Spleen (tissue), 11 donors: ENCODE results near the gene C14orf93. TPM values are rescaled to one million over a fixed set of nuclear protein-coding genes. Genes with fewer than 3 reads are reported as not detected.

Experiments used
- DNase-seq: peaks from one replicate; pipeline ENCODE4 v3.0.0-alpha.2; 2020
- H3K27ac ChIP-seq, 8 donors: fragments of 200-600 bp; sonication (generic) in 7 of 8; 1 replicate in 4 of 8; 2 replicates in 4 of 8; pipeline versions ENCODE4 v1.5.0 to v1.8.0; 2016 to 2021; ENCODE audit warnings: inconsistent platforms in 4 of 8, mild to moderate bottlenecking in 4 of 8, moderate library complexity in 1 of 8
- H3K27me3 ChIP-seq, 7 donors: fragments of 200-600 bp; sonication (generic) in 6 of 7; replicated peaks in 1 of 7; 1 replicate in 4 of 7; 2 replicates in 3 of 7; pipeline versions ENCODE4 v1.5.0 to v1.8.0; 2016 to 2021; ENCODE audit warnings: inconsistent platforms in 3 of 7, mild to moderate bottlenecking in 1 of 7
- H3K36me3 ChIP-seq, 6 donors: fragments of 200-600 bp; sonication (generic) in 5 of 6; 1 replicate in 4 of 6; 2 replicates in 2 of 6; pipeline versions ENCODE4 v1.5.0 to v1.8.0; 2016 to 2021; ENCODE audit warnings: inconsistent platforms in 2 of 6
- H3K4me1 ChIP-seq, 6 donors: fragments of 200-600 bp; sonication (generic) in 5 of 6; 1 replicate in 3 of 6; 2 replicates in 3 of 6; pipeline versions ENCODE4 v1.5.0 to v1.8.0; 2016 to 2021; ENCODE audit warnings: inconsistent platforms in 3 of 6
- H3K4me3 ChIP-seq, 8 donors: fragments of 200-600 bp; sonication (generic) in 7 of 8; 1 replicate in 4 of 8; 2 replicates in 4 of 8; pipeline versions ENCODE4 v1.5.0 to v1.8.0; 2016 to 2021; ENCODE audit warnings: inconsistent platforms in 4 of 8, mild to moderate bottlenecking in 4 of 8, moderate library complexity in 2 of 8
- H3K9me3 ChIP-seq, 8 donors: fragments of 200-600 bp; sonication (generic) in 7 of 8; 1 replicate in 4 of 8; 2 replicates in 4 of 8; pipeline versions ENCODE4 v1.5.0 to v1.8.0; 2016 to 2021; ENCODE audit warnings: inconsistent platforms in 4 of 8
- POLR2A ChIP-seq, 3 donors: fragments of 450-650 bp; IDR thresholded peaks; one replicate each; pipeline ENCODE4 v1.5.1; 2017; ENCODE audit warnings: antibody characterized with exemption in 3 of 3, mild to moderate bottlenecking in 1 of 3
- POLR2AphosphoS5 ChIP-seq, 3 donors: sonication (generic); formaldehyde crosslinking; IDR thresholded peaks; one replicate each; pipeline ENCODE4 v1.5.1; 2017; ENCODE audit warnings: antibody characterized with exemption in 3 of 3
- WGBS, 5 donors: extraction: QIAGEN DNeasy Blood & Tissue Kit in 3 of 5; methylation state at CpG; one replicate each; pipeline versions ENCODE4 v1.1.5 to v1.1.7; 2013 to 2018; 5-methylcytosine and 5-hydroxymethylcytosine counted together
- intact Hi-C: fragments of 100-400 bp; cut with DNase I; formaldehyde crosslinking; loops from one replicate; pipeline ENCODE4 v1.15.0; 2023; ENCODE audit warnings: low total_unique reads
- polyA plus RNA-seq, 3 donors: library from polyadenylated mRNA; stranded (reverse); fragments of 200-250 nt; gene quantifications; one replicate each; pipeline ENCODE4 v1.2.1, GENCODE V29; 2013
- total RNA-seq, 7 donors: library from RNA; depleted of rRNA in 3 of 7; stranded (reverse); fragments of >200 nt in 3 of 7; fragmentation: NEBNext Ultra II Directional in 4 of 7; extraction: Animal tissue kit (Norgen Biotek cat#: 25700) in 4 of 7; gene quantifications; one replicate each; pipeline versions ENCODE4 v1.1.0 to v1.2.1, GENCODE V29; 2016 to 2021
- TF ChIP-seq, protein P1 (sequence below), 11 experiments: fragments of 200-600 bp in 7 of 11; fragments of 450-650 bp in 4 of 11; sonication (generic) in 4 of 11; IDR thresholded peaks in 8 of 11; conservative IDR thresholded peaks in 3 of 11; 1 replicate in 7 of 11; 2 replicates in 4 of 11; pipeline versions ENCODE4 v1.4.0 to v1.8.0; 2016 to 2021; ENCODE audit warnings: antibody characterized with exemption in 11 of 11, inconsistent platforms in 4 of 11, mild to moderate bottlenecking in 1 of 11
- donor health status: healthy with polysubstance abuse.
- donor health status: DM: no; HTN: no; CAD: no; lungs with moderate emphysema.
- donor health status: DM: no; HTN: no; CAD: no.
- donor health status: Bipolar disorder and iron deficiency.
- donor health status: healthy.
- donor health status: DM: no; HTN: no; CAD: no.
- donor health status: DM: yes; HTN: yes; CAD: no.

Gene C14orf93
- total and polyA plus RNA-seq, 10 donors, result 7.3 to 27.0 (median 10.6) TPM

DNA sequence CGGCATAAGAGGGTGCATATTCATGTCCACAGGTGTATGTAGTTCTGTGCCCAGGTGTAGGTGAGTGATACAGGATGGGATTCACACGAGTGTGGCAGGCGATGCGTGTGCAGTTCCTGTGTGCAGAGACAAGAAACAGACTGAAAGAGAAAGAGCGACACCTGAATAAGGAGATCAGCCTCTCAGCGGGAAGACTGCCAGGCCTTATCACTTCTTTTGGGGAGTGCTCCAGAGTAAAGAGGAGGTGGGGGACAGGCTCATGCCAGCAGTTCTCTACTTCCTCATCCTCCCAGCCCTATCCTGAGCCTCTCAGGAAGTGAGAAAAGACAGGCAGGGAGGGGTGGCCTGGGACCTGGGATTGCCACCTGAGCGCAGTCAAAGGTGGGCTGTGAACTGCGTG, 34.9 kb upstream of the C14orf93 start:
- DNase-seq, result no peak
- TF ChIP-seq POLR2A (IDR thresholded peaks at IDR 0.05) (no peak), POLR2AphosphoS5 (IDR thresholded peaks at IDR 0.05) (no peak)
- TF ChIP-seq, protein P1, sequence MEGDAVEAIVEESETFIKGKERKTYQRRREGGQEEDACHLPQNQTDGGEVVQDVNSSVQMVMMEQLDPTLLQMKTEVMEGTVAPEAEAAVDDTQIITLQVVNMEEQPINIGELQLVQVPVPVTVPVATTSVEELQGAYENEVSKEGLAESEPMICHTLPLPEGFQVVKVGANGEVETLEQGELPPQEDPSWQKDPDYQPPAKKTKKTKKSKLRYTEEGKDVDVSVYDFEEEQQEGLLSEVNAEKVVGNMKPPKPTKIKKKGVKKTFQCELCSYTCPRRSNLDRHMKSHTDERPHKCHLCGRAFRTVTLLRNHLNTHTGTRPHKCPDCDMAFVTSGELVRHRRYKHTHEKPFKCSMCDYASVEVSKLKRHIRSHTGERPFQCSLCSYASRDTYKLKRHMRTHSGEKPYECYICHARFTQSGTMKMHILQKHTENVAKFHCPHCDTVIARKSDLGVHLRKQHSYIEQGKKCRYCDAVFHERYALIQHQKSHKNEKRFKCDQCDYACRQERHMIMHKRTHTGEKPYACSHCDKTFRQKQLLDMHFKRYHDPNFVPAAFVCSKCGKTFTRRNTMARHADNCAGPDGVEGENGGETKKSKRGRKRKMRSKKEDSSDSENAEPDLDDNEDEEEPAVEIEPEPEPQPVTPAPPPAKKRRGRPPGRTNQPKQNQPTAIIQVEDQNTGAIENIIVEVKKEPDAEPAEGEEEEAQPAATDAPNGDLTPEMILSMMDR (IDR thresholded peaks at IDR 0.05 in 8 of 11, conservative IDR thresholded peaks at IDR 0.05 in 3 of 11), result no peak
- Histone ChIP-seq H3K27ac (peak overlapping the region in 4 of 8 donors; percentile 30 to 64 (median 52)), H3K27me3 (peaks cover 0 to 5% (median 0%) of the 10 kb centered on the region in 7 donors), H3K4me1 (peaks cover 0 to 29% (median 7%) of the 10 kb centered on the region in 6 donors), H3K4me3 (no peak overlapping the region), H3K36me3 (no peaks in the 10 kb centered on the region), H3K9me3 (no peaks in the 10 kb centered on the region)
- WGBS, 5 donors, result 86 to 94% (median 90%) methylated on average over 8 of the region's 8 CpGs
- intact Hi-C loops, result loop anchor here (5.0 kb wide), 1 partner anchor 48 kb away; no protein-coding TSS in a partner anchor

DNA sequence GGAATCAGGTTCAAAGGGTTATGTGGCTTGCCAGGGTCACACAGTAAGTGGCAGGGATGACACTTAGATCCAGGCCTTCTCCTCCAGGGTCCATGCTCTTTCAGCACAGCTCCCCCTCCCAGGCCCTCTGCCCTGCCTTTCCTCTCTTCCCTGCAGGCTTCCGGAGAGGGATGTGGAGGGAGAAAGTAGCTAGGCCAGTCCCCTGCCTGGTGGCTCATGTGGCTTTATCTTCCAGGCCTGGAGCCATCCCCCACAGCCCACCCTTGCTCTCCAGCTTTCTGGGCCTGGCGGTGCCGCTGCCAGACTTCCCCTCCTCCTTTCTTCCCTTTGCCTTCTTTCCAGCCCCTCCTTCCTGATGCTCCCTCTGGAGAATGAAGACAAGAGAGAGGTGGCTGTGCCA, 33.8 kb upstream of the C14orf93 start:
- intact Hi-C loops, result loop anchor here (5.0 kb wide), 1 partner anchor 46 kb away; no protein-coding TSS in a partner anchor
- Histone ChIP-seq H3K9me3 (no peaks in the 10 kb centered on the region), H3K36me3 (no peaks in the 10 kb centered on the region), H3K4me1 (peaks cover 0 to 29% (median 7%) of the 10 kb centered on the region in 6 donors), H3K27ac (peak overlapping the region in 2 of 8 donors; percentile 24 to 38), H3K27me3 (peaks cover 0 to 5% (median 0%) of the 10 kb centered on the region in 7 donors), H3K4me3 (no peak overlapping the region)
- WGBS, 5 donors, result 60 to 87% (median 79%) methylated on average over 3 of the region's 3 CpGs
- TF ChIP-seq POLR2AphosphoS5 (IDR thresholded peaks at IDR 0.05), result no peak
- TF ChIP-seq, protein P1 (IDR thresholded peaks at IDR 0.05 in 8 of 11, conservative IDR thresholded peaks at IDR 0.05 in 3 of 11), result no peak
- TF ChIP-seq POLR2A (IDR thresholded peaks at IDR 0.05), result no peak
- DNase-seq, result no peak

DNA sequence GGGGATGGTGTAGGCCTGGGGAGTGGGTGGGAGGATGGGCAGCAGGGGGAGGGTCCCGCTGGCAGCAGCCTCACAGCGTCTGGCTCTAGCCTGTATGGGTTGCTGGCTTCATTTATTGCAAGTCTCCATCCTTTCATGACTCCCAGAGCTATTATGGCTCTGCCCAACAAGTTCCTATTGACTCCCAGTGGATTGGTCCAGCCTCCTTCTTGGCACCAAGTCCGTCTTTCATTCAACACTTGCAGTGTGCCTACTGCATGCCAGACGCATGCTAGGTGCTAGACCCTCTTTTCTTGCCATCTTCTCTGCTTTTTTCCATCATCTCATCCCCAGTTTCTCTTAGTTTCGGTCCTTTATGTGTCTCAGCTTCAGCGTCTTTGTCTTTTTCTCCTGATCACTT, 33.2 kb upstream of the C14orf93 start:
- Histone ChIP-seq H3K27me3 (peaks cover 0 to 5% (median 0%) of the 10 kb centered on the region in 7 donors), H3K36me3 (no peaks in the 10 kb centered on the region), H3K4me1 (peaks cover 0 to 29% (median 7%) of the 10 kb centered on the region in 6 donors), H3K9me3 (no peaks in the 10 kb centered on the region), H3K4me3 (no peak overlapping the region), H3K27ac (no peak overlapping the region)
- intact Hi-C loops, result loop anchor here (5.0 kb wide), 1 partner anchor 46 kb away; no protein-coding TSS in a partner anchor
- no peak for DNase-seq
- TF ChIP-seq POLR2A (IDR thresholded peaks at IDR 0.05), result no peak
- TF ChIP-seq, protein P1 (IDR thresholded peaks at IDR 0.05 in 8 of 11, conservative IDR thresholded peaks at IDR 0.05 in 3 of 11), result no peak
- TF ChIP-seq POLR2AphosphoS5 (IDR thresholded peaks at IDR 0.05), result no peak
- 88 to 96% (median 93%) methylated on average over 6 of the region's 6 CpGs for WGBS, 5 donors

DNA sequence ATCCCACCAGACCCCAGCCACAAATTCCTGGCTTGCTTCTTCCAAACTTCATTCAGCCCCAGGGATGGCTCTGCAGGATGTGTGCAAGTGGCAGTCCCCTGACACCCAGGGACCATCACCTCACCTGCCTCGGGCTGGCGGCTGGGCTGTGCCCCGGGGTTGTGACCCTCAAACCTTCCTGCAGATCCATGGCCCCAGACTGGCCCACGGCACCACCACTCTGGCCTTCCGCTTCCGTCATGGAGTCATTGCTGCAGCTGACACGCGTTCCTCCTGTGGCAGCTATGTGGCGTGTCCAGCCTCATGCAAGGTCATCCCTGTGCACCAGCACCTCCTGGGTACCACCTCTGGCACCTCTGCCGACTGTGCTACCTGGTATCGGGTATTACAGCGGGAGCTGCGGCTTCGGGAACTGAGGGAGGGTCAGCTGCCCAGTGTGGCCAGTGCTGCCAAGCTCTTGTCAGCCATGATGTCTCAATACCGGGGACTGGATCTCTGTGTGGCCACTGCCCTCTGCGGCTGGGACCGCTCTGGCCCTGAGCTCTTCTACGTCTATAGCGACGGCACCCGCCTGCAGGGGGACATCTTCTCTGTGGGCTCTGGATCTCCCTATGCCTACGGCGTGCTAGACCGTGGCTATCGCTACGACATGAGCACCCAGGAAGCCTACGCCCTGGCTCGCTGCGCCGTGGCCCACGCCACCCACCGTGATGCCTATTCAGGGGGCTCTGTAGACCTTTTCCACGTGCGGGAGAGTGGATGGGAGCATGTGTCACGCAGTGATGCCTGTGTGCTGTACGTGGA, 32.4 kb upstream of the C14orf93 start, which contains the start of gene PSMB11:
Gene PSMB11 (plus strand): TSS at position 51 of the 804 bp plus-strand sequence. CDS start 14 bp downstream, at position 65.
- H3K27me3 ChIP-seq, result no peaks in the 10 kb centered on the region
- H3K36me3 ChIP-seq, result no peaks in the 10 kb centered on the region
- 94 to 97% (median 96%) methylated on average over 27 to 36 of the region's 36 CpGs for WGBS, 5 donors
- no peaks in the 10 kb centered on the region for H3K9me3 ChIP-seq
- H3K4me3 ChIP-seq, result no peak within 1 kb of the TSS
- intact Hi-C loops, result loop anchor here (5.0 kb wide), 1 partner anchor 45 kb away; no protein-coding TSS in a partner anchor
- TF ChIP-seq, protein P1 (IDR thresholded peaks at IDR 0.05 in 8 of 11, conservative IDR thresholded peaks at IDR 0.05 in 3 of 11), result no peak
- no peak for TF ChIP-seq POLR2A (IDR thresholded peaks at IDR 0.05)
- no peak for TF ChIP-seq POLR2AphosphoS5 (IDR thresholded peaks at IDR 0.05)
- no peak for DNase-seq
- H3K27ac ChIP-seq, result no peak within 1 kb of the TSS
- H3K4me1 ChIP-seq, result peaks cover 0 to 24% (median 6%) of the 10 kb centered on the region in 6 donors
